GM10266 (cell line): ENCODE results near the gene RERG.

Experiments
- DNase-seq: peaks from one replicate; pipeline ENCODE4 v3.0.0; 2012; ENCODE audit errors: extremely low spot score
- TF ChIP-seq, protein P1 (sequence below): IDR thresholded peaks from 2 replicates; pipeline ENCODE4 v1.5.1; 2012; ENCODE audit warnings: mild to moderate bottlenecking, low read depth; ENCODE audit not compliant: control insufficient read depth, insufficient read depth; ENCODE audit errors: missing control alignments

The RERG gene

DNA sequence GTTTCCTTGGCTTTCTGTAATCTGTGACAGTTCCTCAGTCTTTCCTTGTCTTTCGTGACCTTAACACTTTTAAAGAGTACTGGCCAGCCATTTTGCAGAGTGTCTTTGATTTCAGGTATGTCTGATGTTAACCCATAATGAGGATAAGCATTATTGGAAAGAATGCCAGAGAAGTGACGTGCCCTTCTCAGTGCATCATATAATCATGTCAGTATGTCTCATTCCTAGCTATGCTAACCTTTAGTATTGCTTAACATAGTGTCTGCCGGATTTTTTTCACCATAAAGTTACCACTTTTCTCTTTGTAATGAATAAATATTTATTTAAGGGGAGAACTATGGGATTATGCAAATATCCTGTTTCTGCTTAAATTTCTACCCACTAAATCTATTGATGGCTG is 28.5 kb downstream of the RERG start:
- TF ChIP-seq, protein P1, sequence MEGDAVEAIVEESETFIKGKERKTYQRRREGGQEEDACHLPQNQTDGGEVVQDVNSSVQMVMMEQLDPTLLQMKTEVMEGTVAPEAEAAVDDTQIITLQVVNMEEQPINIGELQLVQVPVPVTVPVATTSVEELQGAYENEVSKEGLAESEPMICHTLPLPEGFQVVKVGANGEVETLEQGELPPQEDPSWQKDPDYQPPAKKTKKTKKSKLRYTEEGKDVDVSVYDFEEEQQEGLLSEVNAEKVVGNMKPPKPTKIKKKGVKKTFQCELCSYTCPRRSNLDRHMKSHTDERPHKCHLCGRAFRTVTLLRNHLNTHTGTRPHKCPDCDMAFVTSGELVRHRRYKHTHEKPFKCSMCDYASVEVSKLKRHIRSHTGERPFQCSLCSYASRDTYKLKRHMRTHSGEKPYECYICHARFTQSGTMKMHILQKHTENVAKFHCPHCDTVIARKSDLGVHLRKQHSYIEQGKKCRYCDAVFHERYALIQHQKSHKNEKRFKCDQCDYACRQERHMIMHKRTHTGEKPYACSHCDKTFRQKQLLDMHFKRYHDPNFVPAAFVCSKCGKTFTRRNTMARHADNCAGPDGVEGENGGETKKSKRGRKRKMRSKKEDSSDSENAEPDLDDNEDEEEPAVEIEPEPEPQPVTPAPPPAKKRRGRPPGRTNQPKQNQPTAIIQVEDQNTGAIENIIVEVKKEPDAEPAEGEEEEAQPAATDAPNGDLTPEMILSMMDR = no peak
- no peak for DNase-seq

DNA sequence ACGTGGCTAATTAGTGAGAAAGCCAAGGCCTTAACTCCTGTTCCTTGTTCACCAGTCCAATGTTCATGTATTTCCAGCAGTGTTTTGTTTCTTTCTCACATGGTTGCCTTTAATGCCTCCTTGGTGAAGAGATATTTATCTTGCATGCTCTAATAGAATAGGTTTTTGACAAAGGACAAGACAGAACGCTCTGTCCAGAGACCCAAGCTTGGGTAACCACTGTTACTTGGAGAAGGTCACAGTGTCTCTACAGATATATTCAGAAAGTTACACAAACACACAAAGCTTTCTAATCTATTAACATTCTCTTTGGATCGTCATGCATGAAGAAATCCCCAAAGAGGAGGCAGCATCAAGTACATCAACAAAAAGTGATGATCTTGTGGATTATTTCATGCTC is 33.1 kb downstream of the RERG start:
- TF ChIP-seq, protein P1 = no peak
- no peak for DNase-seq

DNA sequence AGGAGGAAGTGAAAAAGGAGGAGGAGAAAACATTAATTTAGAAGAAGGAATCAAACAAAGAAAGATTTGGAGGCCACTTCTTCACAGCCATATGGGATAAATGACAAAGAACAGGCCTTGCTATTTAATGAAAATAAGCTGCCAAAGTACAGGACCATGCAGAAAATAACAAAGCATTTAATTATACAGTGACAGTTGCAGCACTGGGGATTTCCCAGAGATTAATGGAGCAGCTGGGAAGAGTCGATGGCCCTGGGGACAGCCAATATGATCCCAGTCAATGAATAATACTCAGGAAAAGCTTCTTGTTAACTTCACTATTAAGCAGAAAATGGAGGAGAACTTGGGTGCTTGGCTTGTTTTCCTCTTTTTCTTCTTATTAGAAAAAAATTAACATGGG is 34.6 kb downstream of the RERG start:
- DNase-seq = no peak
- TF ChIP-seq, protein P1 = no peak

DNA sequence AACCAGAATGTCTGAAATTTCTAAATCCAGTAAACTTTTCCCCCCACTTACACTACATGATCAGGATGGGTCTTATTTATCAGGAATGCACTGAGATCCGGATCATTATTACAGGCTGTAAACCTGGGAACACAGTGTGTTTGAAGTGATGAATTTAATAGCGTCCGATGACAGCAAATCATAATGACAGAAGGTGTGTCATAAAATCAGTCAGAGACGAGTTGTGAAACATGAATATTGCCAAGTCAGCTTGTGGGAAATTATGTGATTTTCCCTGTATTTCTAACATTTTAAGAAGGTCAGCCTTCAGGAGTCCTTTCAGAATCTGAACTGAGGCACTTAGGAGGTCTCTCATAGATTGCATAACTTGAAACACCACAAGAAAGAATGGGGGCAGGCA is 36.7 kb downstream of the RERG start:
- TF ChIP-seq, protein P1 = no peak
- DNase-seq = no peak

DNA sequence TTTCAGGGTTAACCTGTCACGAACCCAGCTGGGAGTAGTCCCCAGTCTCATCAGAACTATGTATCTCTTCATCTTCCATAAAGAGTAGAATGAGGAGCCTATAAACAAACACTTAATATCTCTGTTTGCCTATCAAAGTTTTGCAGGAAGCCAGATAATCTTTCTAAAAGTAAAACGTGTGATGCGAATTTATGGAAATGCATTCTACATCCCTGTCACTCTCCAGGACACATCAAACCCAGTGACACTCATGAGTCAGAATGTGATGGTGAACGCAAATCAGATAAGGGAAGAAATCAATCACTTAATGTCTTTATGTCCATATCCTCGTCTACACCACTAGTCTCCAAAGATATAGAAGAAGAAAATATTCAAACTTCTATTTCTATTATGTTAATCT is 37.4 kb downstream of the RERG start:
- no peak for DNase-seq
- TF ChIP-seq, protein P1 = no peak

DNA sequence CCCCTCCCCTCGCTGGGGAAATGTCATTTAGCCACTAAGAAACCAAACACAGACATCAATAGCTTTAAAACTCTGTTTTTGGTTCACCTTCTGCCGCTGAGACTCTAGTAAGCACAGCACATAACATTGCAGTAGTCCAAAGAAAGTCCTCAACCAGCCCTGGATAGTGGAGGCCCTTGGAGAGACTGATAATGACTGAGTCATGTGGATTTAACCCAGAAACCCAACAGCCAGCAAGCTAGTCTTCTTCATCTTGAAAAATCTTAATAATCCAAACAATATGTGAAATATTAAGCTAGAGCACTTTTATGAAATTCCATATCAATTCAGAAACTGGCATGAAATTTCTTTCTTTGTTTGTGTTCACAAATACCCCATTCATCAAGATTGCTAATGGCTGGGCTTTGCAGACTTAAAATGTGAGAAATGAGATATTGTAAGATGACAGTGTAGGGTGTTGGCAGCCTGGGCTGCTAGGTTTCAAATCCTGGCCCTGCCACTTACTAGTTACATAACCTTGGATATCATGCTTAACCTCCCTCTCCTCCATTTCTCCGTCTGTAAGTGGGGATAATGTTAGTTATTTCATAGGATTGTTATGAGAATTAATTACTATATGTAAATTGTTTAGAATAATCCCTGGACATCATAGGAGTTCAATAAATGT is 40.1 kb downstream of the RERG start:
- TF ChIP-seq, protein P1 = no peak
- DNase-seq = no peak

DNA sequence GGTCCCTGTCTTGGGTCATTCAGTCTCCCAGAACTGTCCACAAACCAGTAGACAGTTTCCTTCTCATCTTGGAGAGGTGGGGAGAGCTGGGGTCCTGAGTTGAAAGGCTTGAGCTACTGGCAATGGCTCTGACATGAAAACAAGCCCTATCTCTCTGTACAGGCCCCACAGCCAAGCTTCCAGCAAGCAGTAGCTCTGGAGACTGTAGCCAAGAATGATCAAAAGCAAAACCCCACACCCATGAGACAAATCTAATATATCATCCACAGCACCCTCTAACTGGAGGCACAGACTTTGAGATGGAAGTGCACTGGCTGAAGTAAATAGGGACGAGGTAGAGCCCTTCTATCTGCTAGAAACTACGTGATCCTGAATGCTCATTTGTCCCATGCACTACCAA is 40.9 kb downstream of the RERG start:
- no peak for DNase-seq
- TF ChIP-seq, protein P1 = no peak
